ENCODE data around the gene IQCM.

IQCM gene

GRCh38 chr4:149711593-149712365 is 103.9 kb downstream of the IQCM start:
- no peaks in the 10 kb centered on the region for H3K36me3 Mint-ChIP-seq (ENCODE audit: low read depth)
- peaks cover 2% of the 10 kb centered on the region for H3K9me3 Mint-ChIP-seq
- H3K27me3 Mint-ChIP-seq (ENCODE audit: low read depth): no peaks in the 10 kb centered on the region
- H3K4me1 Mint-ChIP-seq: no peaks in the 10 kb centered on the region
- no peak for TF ChIP-seq CTCF (IDR thresholded peaks at IDR 0.05; ENCODE audit: unreplicated experiment in 3 of 3)
- H3K27ac Mint-ChIP-seq: no peak overlapping the region
- no peak overlapping the region for H3K4me3 Mint-ChIP-seq

- no peak for TF ChIP-seq CTCF (IDR thresholded peaks at IDR 0.05; ENCODE audit: unreplicated experiment in 3 of 3)
- Mint-ChIP-seq H3K27ac (no peak overlapping the region), H3K36me3 (ENCODE audit: low read depth) (no peaks in the 10 kb centered on the region), H3K4me1 (no peaks in the 10 kb centered on the region), H3K27me3 (ENCODE audit: low read depth) (no peaks in the 10 kb centered on the region), H3K4me3 (no peak overlapping the region), H3K9me3 (no peaks in the 10 kb centered on the region)
These were observed 106.0 kb downstream of the IQCM start for GRCh38 chr4:149709640-149710039.

- H3K27me3 Mint-ChIP-seq (ENCODE audit: low read depth): no peaks in the 10 kb centered on the region
- no peak overlapping the region for H3K4me3 Mint-ChIP-seq
- no peaks in the 10 kb centered on the region for H3K4me1 Mint-ChIP-seq
- no peaks in the 10 kb centered on the region for H3K9me3 Mint-ChIP-seq
- no peak for TF ChIP-seq CTCF (IDR thresholded peaks at IDR 0.05; ENCODE audit: unreplicated experiment in 3 of 3)
- no peak overlapping the region for H3K27ac Mint-ChIP-seq
- H3K36me3 Mint-ChIP-seq (ENCODE audit: low read depth): no peaks in the 10 kb centered on the region
These were observed 107.0 kb downstream of the IQCM start for GRCh38 chr4:149708513-149709130.

- Mint-ChIP-seq H3K27ac (no peak overlapping the region), H3K4me3 (no peak overlapping the region), H3K9me3 (no peaks in the 10 kb centered on the region), H3K36me3 (ENCODE audit: low read depth) (no peaks in the 10 kb centered on the region), H3K4me1 (no peaks in the 10 kb centered on the region), H3K27me3 (ENCODE audit: low read depth) (no peaks in the 10 kb centered on the region)
- TF ChIP-seq CTCF (IDR thresholded peaks at IDR 0.05; ENCODE audit: unreplicated experiment in 3 of 3): no peak
These were observed 107.8 kb downstream of the IQCM start for GRCh38 chr4:149707862-149708261.

GRCh38 chr4:149706942-149707341 is 108.7 kb downstream of the IQCM start:
- no peaks in the 10 kb centered on the region for H3K9me3 Mint-ChIP-seq
- no peaks in the 10 kb centered on the region for H3K27me3 Mint-ChIP-seq (ENCODE audit: low read depth)
- H3K4me1 Mint-ChIP-seq: no peaks in the 10 kb centered on the region
- TF ChIP-seq CTCF (IDR thresholded peaks at IDR 0.05; ENCODE audit: unreplicated experiment in 3 of 3): no peak
- H3K27ac Mint-ChIP-seq: no peak overlapping the region
- H3K4me3 Mint-ChIP-seq: no peak overlapping the region
- no peaks in the 10 kb centered on the region for H3K36me3 Mint-ChIP-seq (ENCODE audit: low read depth)

Measured in nephron (organoid).